VCaP (cell line): Measurements from ENCODE around the gene COX7B2.

Experiments
- H3K27ac ChIP-seq: fragments of 450-650 bp; 2 replicates; pipeline ENCODE4 v1.5.1; 2017
- CTCF ChIP-seq: fragments of 450-650 bp; conservative IDR thresholded peaks from 2 replicates; pipeline ENCODE4 v1.5.1; 2017; ENCODE audit warnings: mild to moderate bottlenecking, moderate library complexity

Gene COX7B2

GRCh38 chr4:46890056-46890455, 19.0 kb downstream of the COX7B2 start:
- no peak for TF ChIP-seq CTCF

GRCh38 chr4:46889410-46889809, 19.6 kb downstream of the COX7B2 start:
- TF ChIP-seq CTCF = no peak
- no peak overlapping the region for H3K27ac ChIP-seq

More at GRCh38 chr4:46890056-46890455, 19.0 kb downstream of the COX7B2 start:
- H3K27ac ChIP-seq = no peak overlapping the region

GRCh38 chr4:46886711-46887110, 22.3 kb downstream of the COX7B2 start:
- H3K27ac ChIP-seq = no peak overlapping the region
- TF ChIP-seq CTCF = peak; percentile 79

- no peak overlapping the region for H3K27ac ChIP-seq
- no peak for TF ChIP-seq CTCF
Measured at GRCh38 chr4:46878641-46879040, 30.4 kb downstream of the COX7B2 start.

GRCh38 chr4:46874811-46875210, 34.2 kb downstream of the COX7B2 start:
- H3K27ac ChIP-seq = no peak overlapping the region
- TF ChIP-seq CTCF = no peak

GRCh38 chr4:46870411-46870810, 38.6 kb downstream of the COX7B2 start:
- no peak overlapping the region for H3K27ac ChIP-seq
- TF ChIP-seq CTCF = no peak

GRCh38 chr4:46856333-46856732, 52.7 kb downstream of the COX7B2 start:
- no peak overlapping the region for H3K27ac ChIP-seq
- TF ChIP-seq CTCF = no peak

- no peak overlapping the region for H3K27ac ChIP-seq
- no peak for TF ChIP-seq CTCF
Measured at GRCh38 chr4:46852800-46853199, 56.2 kb downstream of the COX7B2 start.
